Panc1 (cell line): ENCODE results near the gene GRIA2. TPM values are rescaled to one million over a fixed set of nuclear protein-coding genes. Genes with fewer than 3 reads are reported as not detected.

Experiments used
- ATAC-seq: fragments of 200-7000 bp; cut with Tn5 transposase; 2 replicates; pipeline ENCODE4 v1.9.1; 2020; ENCODE audit warnings: mild to moderate bottlenecking, moderate library complexity
- BruUV-seq: library from RNA; stranded (reverse); fragments of 400-500 nt; replicated peaks from 2 replicates; lab custom pipeline; 2021; lab: Mats Ljungman, UMichigan
- CTCF ChIA-PET: fragments of 300-600 bp; sonication (Branson Sonifier 250); formaldehyde crosslinking; loops from one replicate; lab custom pipeline; 2022; ENCODE audit warnings: antibody characterized with exemption; lab: Charles Lee
- POLR2A ChIA-PET: fragments of 300-600 bp; sonication (Branson Sonifier 250); formaldehyde crosslinking; loops from one replicate; lab custom pipeline; 2022; ENCODE audit warnings: antibody characterized with exemption; lab: Charles Lee
- DNase-seq: peaks from one replicate; pipeline ENCODE4 v3.0.0-alpha.2; 2010; ENCODE audit warnings: low read depth, low spot score
- H3K27ac ChIP-seq: 2 replicates; pipeline ENCODE4 v1.5.1; 2011; ENCODE audit warnings: mild to moderate bottlenecking, low read length, inconsistent platforms
- H3K27me3 ChIP-seq: fragments of 200-500 bp; sonication (Bioruptor generic); 2 replicates; pipeline ENCODE4 v1.6.0; 2014; ENCODE audit warnings: low read length, inconsistent platforms; ENCODE audit not compliant: control insufficient read depth, insufficient read depth
- H3K36me3 ChIP-seq: fragments of 200-500 bp; sonication (Bioruptor generic); 2 replicates; pipeline ENCODE4 v1.5.1; 2014; ENCODE audit warnings: inconsistent platforms, mild to moderate bottlenecking, low read length, moderate library complexity; ENCODE audit not compliant: control insufficient read depth, insufficient read depth
- H3K4me1 ChIP-seq: 2 replicates; pipeline ENCODE4 v1.5.1; 2011; ENCODE audit warnings: inconsistent platforms, mild to moderate bottlenecking, low read length, moderate library complexity; ENCODE audit not compliant: control insufficient read depth, insufficient read depth
- H3K4me3 ChIP-seq, 2 experiments: 2 replicates each; pipeline ENCODE4 v1.5.1; 2011 to 2012; ENCODE audit warnings: low read depth in 2 of 2, low read length in 2 of 2, mild to moderate bottlenecking in 2 of 2, inconsistent platforms in 1 of 2, moderate library complexity in 1 of 2
- H3K9me3 ChIP-seq: fragments of 200-500 bp; sonication (Bioruptor generic); 2 replicates; pipeline ENCODE4 v1.5.1; 2014; ENCODE audit warnings: low read depth, mild to moderate bottlenecking, inconsistent platforms, low read length, moderate library complexity; ENCODE audit not compliant: control insufficient read depth, insufficient read depth
- CTCF ChIP-seq: fragments of 450-650 bp; IDR thresholded peaks from 2 replicates; pipeline ENCODE4 v1.5.1; 2017; ENCODE audit warnings: mild to moderate bottlenecking
- POLR2AphosphoS5 ChIP-seq: IDR thresholded peaks from 2 replicates; pipeline ENCODE4 v1.6.1; 2012; ENCODE audit warnings: mild to moderate bottlenecking, low read depth, low read length, moderate library complexity
- REST ChIP-seq, 2 experiments: IDR thresholded peaks; 2 replicates each; pipeline ENCODE4 v1.6.1; 2011 to 2012; ENCODE audit warnings: low read depth in 2 of 2, control low read depth in 1 of 2, low read length in 1 of 2, mild to moderate bottlenecking in 1 of 2, moderate library complexity in 1 of 2; ENCODE audit not compliant: insufficient read depth in 1 of 2
- SIN3A ChIP-seq: IDR thresholded peaks from 2 replicates; pipeline ENCODE4 v1.6.1; 2012; ENCODE audit warnings: low read depth, mild to moderate bottlenecking, low read length, moderate library complexity, borderline replicate concordance; ENCODE audit not compliant: insufficient read depth
- TCF7L2 ChIP-seq: IDR thresholded peaks from 2 replicates; pipeline ENCODE4 v1.6.1; 2011; ENCODE audit warnings: mild to moderate bottlenecking, low read depth, low read length, inconsistent platforms
- in situ Hi-C: cut with HindIII; loops from 2 replicates; pipeline ENCODE4 v1.10.0; 2016; ENCODE audit warnings: low sequenced_read_pairs, low pct_unique_long_range_greater_than_20kb
- intact Hi-C: fragments of 100-400 bp; cut with micrococcal nuclease; formaldehyde crosslinking; loops from one replicate; pipeline ENCODE4 v1.10.0; 2022; ENCODE audit not compliant: unreplicated experiment
- total RNA-seq: library from RNA; stranded (reverse); gene quantifications from one replicate; pipeline ENCODE4 v1.2.1, GENCODE V29; 2021; ENCODE audit not compliant: unreplicated experiment

The GRIA2 gene
- total RNA-seq, 1 experiment from 2014 or later, result not detected

- Histone ChIP-seq H3K9me3 (no peaks in the 10 kb centered on the region), H3K27me3 (no peaks in the 10 kb centered on the region), H3K36me3 (no peaks in the 10 kb centered on the region), H3K4me3 (no peak overlapping the region), H3K27ac (no peak overlapping the region), H3K4me1 (no peaks in the 10 kb centered on the region)
- DNase-seq (no peak), ATAC-seq (no peak)
- ChIA-PET CTCF (no interaction called here), POLR2A (no interaction called here)
- TF ChIP-seq POLR2AphosphoS5 (no peak), CTCF (no peak), REST (IDR thresholded peaks at IDR 0.05; ENCODE audit: insufficient read depth in 1 of 2, low read depth in 2 of 2, low read length in 1 of 2) (no peak), TCF7L2 (no peak), SIN3A (no peak)
- in situ Hi-C loops, result no loop called here
- no TSS peak for BruUV-seq
- intact Hi-C loops, result no loop called here
Observed at GRCh38 chr4:157304769-157305168, 84.2 kb downstream of the GRIA2 start.

GRCh38 chr4:157312702-157313101, 92.2 kb downstream of the GRIA2 start:
- intact Hi-C loops (no loop called here), in situ Hi-C loops (no loop called here)
- BruUV-seq, result no TSS peak
- ChIA-PET CTCF (no interaction called here), POLR2A (no interaction called here)
- Histone ChIP-seq H3K4me3 (no peak overlapping the region), H3K36me3 (no peaks in the 10 kb centered on the region), H3K9me3 (no peaks in the 10 kb centered on the region), H3K27me3 (no peaks in the 10 kb centered on the region), H3K27ac (no peak overlapping the region), H3K4me1 (no peaks in the 10 kb centered on the region)
- ATAC-seq (no peak), DNase-seq (no peak)
- TF ChIP-seq TCF7L2 (no peak), POLR2AphosphoS5 (no peak), CTCF (no peak), REST (IDR thresholded peaks at IDR 0.05; ENCODE audit: insufficient read depth in 1 of 2, low read depth in 2 of 2, low read length in 1 of 2) (no peak), SIN3A (no peak)
